Hematopoietic multipotent progenitor cell treated with erythropoietin and hydrocortisone succinate and interleukin-3 and kit ligand, for 15 days (in vitro differentiated cells): ENCODE measurements around the gene GPC6.

ENCODE experiments used
- DNase-seq: peaks from one replicate; pipeline ENCODE4 v3.0.0-alpha.2; 2015; ENCODE audit warnings: low spot score

Gene GPC6

GRCh38 chr13:93502987-93503615 lies 276.5 kb downstream of the GPC6 start:
- DNase-seq = no peak

- no peak for DNase-seq
Observed at GRCh38 chr13:93505104-93505952, 278.7 kb downstream of the GPC6 start.

GRCh38 chr13:93511011-93511410 lies 284.4 kb downstream of the GPC6 start:
- DNase-seq = no peak

GRCh38 chr13:93515267-93515666 lies 288.7 kb downstream of the GPC6 start:
- no peak for DNase-seq

GRCh38 chr13:93517658-93518057 lies 291.1 kb downstream of the GPC6 start:
- DNase-seq = no peak

GRCh38 chr13:93521307-93521706 lies 294.7 kb downstream of the GPC6 start:
- no peak for DNase-seq

- DNase-seq = no peak
Observed at GRCh38 chr13:93522501-93522900, 295.9 kb downstream of the GPC6 start.

GRCh38 chr13:93525087-93525486 lies 298.5 kb downstream of the GPC6 start:
- no peak for DNase-seq

- no peak for DNase-seq
Observed at GRCh38 chr13:93527748-93528297, 301.2 kb downstream of the GPC6 start.

GRCh38 chr13:93529961-93530360 lies 303.4 kb downstream of the GPC6 start:
- DNase-seq = no peak

- DNase-seq = no peak
Observed at GRCh38 chr13:93534181-93534700, 307.6 kb downstream of the GPC6 start.

- DNase-seq = no peak
Observed at GRCh38 chr13:93535251-93535650, 308.6 kb downstream of the GPC6 start.

- no peak for DNase-seq
Observed at GRCh38 chr13:93539914-93540313, 313.3 kb downstream of the GPC6 start.

GRCh38 chr13:93547886-93548285 lies 321.3 kb downstream of the GPC6 start:
- DNase-seq = no peak

GRCh38 chr13:93549326-93550005 lies 322.9 kb downstream of the GPC6 start:
- no peak for DNase-seq

- no peak for DNase-seq
Observed at GRCh38 chr13:93550236-93550635, 323.6 kb downstream of the GPC6 start.

GRCh38 chr13:93552596-93552995 lies 326.0 kb downstream of the GPC6 start:
- DNase-seq = no peak

GRCh38 chr13:93554514-93554913 lies 327.9 kb downstream of the GPC6 start:
- no peak for DNase-seq

- DNase-seq = no peak
Observed at GRCh38 chr13:93558637-93559036, 332.0 kb downstream of the GPC6 start.

- no peak for DNase-seq
Observed at GRCh38 chr13:93559718-93560117, 333.1 kb downstream of the GPC6 start.

- no peak for DNase-seq
Observed at GRCh38 chr13:93561576-93562225, 335.1 kb downstream of the GPC6 start.

GRCh38 chr13:93562676-93563075 lies 336.1 kb downstream of the GPC6 start:
- no peak for DNase-seq
